DOHH2 (cell line): Measurements from ENCODE around the gene PPARA.

ENCODE experiments used
- H3F3A ChIP-seq: fragments of 200-600 bp; sonication (generic), shearing (Covaris generic); 2 replicates; pipeline ENCODE4 v1.6.0; 2016; ENCODE audit warnings: antibody characterized with exemption, mild to moderate bottlenecking; ENCODE audit not compliant: control insufficient read depth, insufficient read depth
- H3K27ac ChIP-seq: fragments of 200-600 bp; sonication (generic); 2 replicates; pipeline ENCODE4 v1.5.1; 2014; ENCODE audit warnings: low read depth, mild to moderate bottlenecking, low read length, moderate library complexity
- H3K27me3 ChIP-seq: fragments of 200-600 bp; sonication (generic); 2 replicates; pipeline ENCODE4 v1.6.1; 2014; ENCODE audit warnings: mild to moderate bottlenecking, low read length, mixed read lengths; ENCODE audit not compliant: control insufficient read depth
- H3K36me3 ChIP-seq: fragments of 200-600 bp; sonication (generic); 2 replicates; pipeline ENCODE4 v1.6.1; 2014; ENCODE audit warnings: mild to moderate bottlenecking, low read length, moderate library complexity, mixed read lengths; ENCODE audit not compliant: control insufficient read depth
- H3K4me1 ChIP-seq: fragments of 200-600 bp; sonication (generic); 2 replicates; pipeline ENCODE4 v1.6.1; 2014; ENCODE audit warnings: mild to moderate bottlenecking, low read length, mixed read lengths; ENCODE audit not compliant: control insufficient read depth
- H3K4me2 ChIP-seq: fragments of 200-600 bp; sonication (generic); 2 replicates; pipeline ENCODE4 v1.6.0; 2014; ENCODE audit warnings: mild to moderate bottlenecking, low read length, moderate library complexity
- H3K4me3 ChIP-seq: fragments of 200-600 bp; sonication (generic); 2 replicates; pipeline ENCODE4 v1.5.1; 2014; ENCODE audit warnings: mild to moderate bottlenecking, low read length, mixed read lengths
- H3K79me2 ChIP-seq: fragments of 200-600 bp; sonication (generic); 2 replicates; pipeline ENCODE4 v1.6.1; 2014; ENCODE audit warnings: mild to moderate bottlenecking, low read length, mixed read lengths; ENCODE audit not compliant: control insufficient read depth
- H3K9me2 ChIP-seq: fragments of 200-600 bp; sonication (generic); replicated peaks from 2 replicates; pipeline ENCODE4 v1.6.1; 2014; ENCODE audit warnings: mild to moderate bottlenecking, low read length, mixed read lengths; ENCODE audit not compliant: control insufficient read depth
- H3K9me3 ChIP-seq: fragments of 200-600 bp; sonication (generic); 2 replicates; pipeline ENCODE4 v1.6.1; 2014; ENCODE audit warnings: antibody characterized with exemption, low read length, mixed read lengths; ENCODE audit not compliant: control insufficient read depth, insufficient read depth
- H4K20me1 ChIP-seq: fragments of 200-600 bp; sonication (generic); 2 replicates; pipeline ENCODE4 v1.6.0; 2014; ENCODE audit warnings: low read depth, mild to moderate bottlenecking, antibody characterized with exemption, low read length, moderate library complexity; ENCODE audit not compliant: control insufficient read depth, insufficient read depth
- EZH2phosphoT487 ChIP-seq: fragments of 200-600 bp; sonication (generic); IDR thresholded peaks from 2 replicates; pipeline ENCODE4 v1.6.1; 2017; ENCODE audit warnings: borderline replicate concordance, mild to moderate bottlenecking, antibody characterized with exemption, low read length, moderate library complexity, mixed read lengths
- TF ChIP-seq, protein P1 (sequence below): fragments of 200-600 bp; sonication (generic); IDR thresholded peaks from one replicate; pipeline ENCODE4 v1.5.1; 2014; ENCODE audit warnings: antibody characterized with exemption, mild to moderate bottlenecking, low read depth, low read length; ENCODE audit not compliant: poor library complexity, severe bottlenecking

PPARA gene

GRCh38 chr22:46139895-46140350, 10.4 kb upstream of the PPARA start:
- H3K4me3 ChIP-seq, result no peak overlapping the region
- no peaks in the 10 kb centered on the region for H3K79me2 ChIP-seq
- H3K36me3 ChIP-seq, result no peaks in the 10 kb centered on the region
- no peak overlapping the region for H3K4me2 ChIP-seq
- H3K4me1 ChIP-seq, result peaks cover 15% of the 10 kb centered on the region
- H3K27me3 ChIP-seq, result no peaks in the 10 kb centered on the region
- H3F3A ChIP-seq, result no peaks in the 10 kb centered on the region
- H3K9me3 ChIP-seq, result no peaks in the 10 kb centered on the region
- TF ChIP-seq, protein P1, sequence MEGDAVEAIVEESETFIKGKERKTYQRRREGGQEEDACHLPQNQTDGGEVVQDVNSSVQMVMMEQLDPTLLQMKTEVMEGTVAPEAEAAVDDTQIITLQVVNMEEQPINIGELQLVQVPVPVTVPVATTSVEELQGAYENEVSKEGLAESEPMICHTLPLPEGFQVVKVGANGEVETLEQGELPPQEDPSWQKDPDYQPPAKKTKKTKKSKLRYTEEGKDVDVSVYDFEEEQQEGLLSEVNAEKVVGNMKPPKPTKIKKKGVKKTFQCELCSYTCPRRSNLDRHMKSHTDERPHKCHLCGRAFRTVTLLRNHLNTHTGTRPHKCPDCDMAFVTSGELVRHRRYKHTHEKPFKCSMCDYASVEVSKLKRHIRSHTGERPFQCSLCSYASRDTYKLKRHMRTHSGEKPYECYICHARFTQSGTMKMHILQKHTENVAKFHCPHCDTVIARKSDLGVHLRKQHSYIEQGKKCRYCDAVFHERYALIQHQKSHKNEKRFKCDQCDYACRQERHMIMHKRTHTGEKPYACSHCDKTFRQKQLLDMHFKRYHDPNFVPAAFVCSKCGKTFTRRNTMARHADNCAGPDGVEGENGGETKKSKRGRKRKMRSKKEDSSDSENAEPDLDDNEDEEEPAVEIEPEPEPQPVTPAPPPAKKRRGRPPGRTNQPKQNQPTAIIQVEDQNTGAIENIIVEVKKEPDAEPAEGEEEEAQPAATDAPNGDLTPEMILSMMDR, result no peak
- TF ChIP-seq EZH2phosphoT487, result no peak
- H4K20me1 ChIP-seq, result no peaks in the 10 kb centered on the region
- no peak overlapping the region for H3K27ac ChIP-seq
- no peaks in the 10 kb centered on the region for H3K9me2 ChIP-seq

- Histone ChIP-seq H3K4me3 (no peak overlapping the region), H3K4me2 (peak overlapping the region; percentile 23), H3K9me3 (no peaks in the 10 kb centered on the region), H3K9me2 (no peaks in the 10 kb centered on the region), H3K27me3 (peaks cover 6% of the 10 kb centered on the region), H3K36me3 (no peaks in the 10 kb centered on the region), H3K27ac (no peak overlapping the region), H3K79me2 (no peaks in the 10 kb centered on the region), H3K4me1 (peaks cover 15% of the 10 kb centered on the region), H4K20me1 (no peaks in the 10 kb centered on the region), H3F3A (no peaks in the 10 kb centered on the region)
- TF ChIP-seq, protein P1, result no peak
- TF ChIP-seq EZH2phosphoT487, result no peak
These were observed 9.1 kb upstream of the PPARA start for GRCh38 chr22:46140989-46141928.

DNA sequence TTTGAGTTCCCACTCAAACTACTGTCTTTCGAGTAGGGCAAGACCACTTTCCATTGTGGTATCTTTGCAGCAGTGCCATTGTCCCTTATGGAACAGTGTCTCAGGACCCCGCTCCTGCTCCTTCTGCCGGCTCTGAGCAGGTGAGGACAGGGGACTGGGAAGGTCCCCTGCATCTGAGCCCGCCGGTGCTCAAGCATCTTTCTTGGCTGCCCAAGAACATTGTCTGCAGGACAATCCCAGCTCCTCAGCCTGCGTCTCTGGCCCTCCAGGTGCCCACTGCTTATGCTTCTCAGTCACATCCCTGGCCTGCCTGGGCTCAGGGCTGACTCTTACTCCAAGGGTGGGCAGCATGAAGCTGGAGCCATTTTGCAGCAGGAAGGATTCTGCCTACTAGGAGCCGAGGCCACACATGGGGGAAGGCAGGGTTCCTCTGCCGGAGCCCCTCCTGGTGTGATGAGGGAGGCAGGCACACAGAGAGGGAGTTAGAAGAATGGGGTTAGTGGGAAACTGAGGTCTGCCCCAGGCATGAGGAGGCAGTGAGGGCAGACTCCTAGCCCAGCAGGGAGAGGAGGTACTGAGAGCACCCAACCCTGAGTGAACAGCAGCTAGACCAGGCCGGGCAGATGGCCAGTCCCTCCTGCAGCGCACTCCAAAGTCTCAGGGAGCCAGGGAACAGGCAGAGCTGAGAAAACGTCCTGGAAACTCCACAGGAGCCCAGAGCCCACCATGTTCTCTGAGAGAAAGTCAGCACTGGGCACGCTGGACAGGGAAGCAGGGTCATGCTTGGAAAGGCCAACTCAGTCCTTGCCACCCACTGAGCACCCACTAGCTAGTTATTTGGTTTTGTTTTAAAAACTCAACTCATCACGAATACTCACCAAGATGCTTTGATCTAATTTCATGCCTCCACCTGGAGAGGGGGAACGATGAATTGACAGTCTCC, 7.5 kb upstream of the PPARA start:
- no peak overlapping the region; the same call in 1 of the 2 replicates for H3K4me2 ChIP-seq
- no peaks in the 10 kb centered on the region for H3K36me3 ChIP-seq
- TF ChIP-seq EZH2phosphoT487, result no peak
- TF ChIP-seq, protein P1, result no peak
- no peaks in the 10 kb centered on the region for H3K79me2 ChIP-seq
- H3K27ac ChIP-seq, result no peak overlapping the region
- H3K9me3 ChIP-seq, result no peaks in the 10 kb centered on the region
- H3K27me3 ChIP-seq, result peaks cover 22% of the 10 kb centered on the region
- peaks cover 15% of the 10 kb centered on the region for H3K4me1 ChIP-seq
- H3K9me2 ChIP-seq, result no peaks in the 10 kb centered on the region
- H3F3A ChIP-seq, result no peaks in the 10 kb centered on the region
- no peaks in the 10 kb centered on the region for H4K20me1 ChIP-seq
- H3K4me3 ChIP-seq, result no peak overlapping the region
